ENCODE data around the gene ATL1. TPM values are rescaled to one million over a fixed set of nuclear protein-coding genes. Genes with fewer than 3 reads are reported as not detected.

ATL1 gene
- total RNA-seq, 4 donors from 2014 or later = 17.2 to 22.3 (median 21.6) TPM

- ATAC-seq = peak; percentile 70
- TF ChIP-seq POLR2AphosphoS5 (IDR thresholded peaks at IDR 0.05) (no peak), CTCF (IDR thresholded peaks at IDR 0.05) (no peak), EP300 (IDR thresholded peaks at IDR 0.05) (no peak), POLR2A (IDR thresholded peaks at IDR 0.05) (no peak)
- H3K27me3 ChIP-seq = no peaks in the 10 kb centered on the region
Observed at GRCh38 chr14:50520947-50521815, 38.8 kb upstream of the ATL1 start.

GRCh38 chr14:50521912-50522341, 38.0 kb upstream of the ATL1 start:
- Histone ChIP-seq H3K36me3 (no peaks in the 10 kb centered on the region), H3K9me3 (no peaks in the 10 kb centered on the region), H3K4me1 (peaks cover 5 to 63% (median 17%) of the 10 kb centered on the region in 3 donors), H3K27me3 (no peaks in the 10 kb centered on the region), H3K4me3 (no peak overlapping the region), H3K27ac (peak overlapping the region in 2 of 4 donors; percentile 22 to 29)
- ATAC-seq = no peak
- no peak for TF ChIP-seq EP300 (IDR thresholded peaks at IDR 0.05)
- WGBS, 2 donors (ENCODE audit: low coverage in 1 of 2) = 62 to 80% methylated on average over 1 of the region's 1 CpG

More at GRCh38 chr14:50520947-50521815, 38.8 kb upstream of the ATL1 start:
- H3K9me3 ChIP-seq = no peaks in the 10 kb centered on the region
- H3K27ac ChIP-seq = peak overlapping the region in 3 of 4 donors; percentile 14 to 37 (median 29)
- no peaks in the 10 kb centered on the region for H3K36me3 ChIP-seq
- WGBS, 2 donors (ENCODE audit: low coverage in 1 of 2) = 27 to 46% methylated on average over 1 to 4 of the region's 5 CpGs
- no peak overlapping the region for H3K4me3 ChIP-seq
- H3K4me1 ChIP-seq = peaks cover 5 to 63% (median 17%) of the 10 kb centered on the region in 3 donors

DNA sequence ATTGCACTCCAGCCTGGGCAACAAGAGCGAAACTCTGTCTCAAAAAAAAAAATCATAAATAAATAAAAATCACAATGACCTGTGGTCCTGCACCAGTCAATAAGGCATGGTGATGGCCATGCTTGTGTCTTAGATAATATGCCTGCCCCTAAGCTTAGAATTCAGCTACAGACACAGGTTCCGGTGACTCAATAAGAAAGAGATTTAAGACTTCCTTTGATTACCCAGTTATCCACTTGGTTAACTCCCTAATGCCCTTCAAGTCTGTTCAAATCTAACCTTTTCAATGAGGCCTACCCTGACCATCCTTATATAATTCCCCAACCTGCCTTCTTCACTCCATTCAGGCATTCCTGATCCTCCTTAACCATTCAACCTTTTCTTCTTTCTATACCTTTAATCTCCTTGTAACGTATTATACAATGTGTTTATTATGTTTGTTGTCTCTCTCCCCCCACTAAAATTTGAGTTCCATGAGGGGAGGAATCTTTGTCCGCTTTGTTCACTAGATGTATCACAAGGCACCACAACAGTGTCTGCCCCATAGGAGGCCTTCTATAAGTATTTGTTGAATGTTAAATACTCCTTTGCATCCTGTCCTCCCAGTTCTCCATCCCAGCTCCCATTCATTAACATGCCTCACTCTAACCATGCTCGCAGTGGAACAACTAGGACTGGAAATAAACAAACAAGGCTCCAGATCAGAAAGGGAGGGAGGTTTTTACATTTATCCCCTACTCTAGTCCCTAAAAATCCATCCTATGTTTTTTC, 36.5 kb upstream of the ATL1 start:
- WGBS, 2 donors (ENCODE audit: low coverage in 1 of 2) = 87 to 88% methylated on average over 4 to 5 of the region's 5 CpGs
- Histone ChIP-seq H3K27me3 (no peaks in the 10 kb centered on the region), H3K4me1 (peaks cover 5 to 64% (median 19%) of the 10 kb centered on the region in 3 donors)

GRCh38 chr14:50524060-50524459, 35.9 kb upstream of the ATL1 start:
- H3K4me1 ChIP-seq = peaks cover 5 to 68% (median 25%) of the 10 kb centered on the region in 3 donors
- H3K9me3 ChIP-seq = no peaks in the 10 kb centered on the region
- H3K27me3 ChIP-seq = no peaks in the 10 kb centered on the region
- H3K36me3 ChIP-seq = no peaks in the 10 kb centered on the region
- no peak for TF ChIP-seq CTCF (IDR thresholded peaks at IDR 0.05)
- no peak for TF ChIP-seq POLR2A (IDR thresholded peaks at IDR 0.05)
- no peak for TF ChIP-seq POLR2AphosphoS5 (IDR thresholded peaks at IDR 0.05)
- no peak for TF ChIP-seq EP300 (IDR thresholded peaks at IDR 0.05)
- no peak overlapping the region for H3K27ac ChIP-seq
- WGBS, 2 donors (ENCODE audit: low coverage in 1 of 2) = 50 to 81% methylated on average over 2 of the region's 2 CpGs
- no peak for ATAC-seq
- H3K4me3 ChIP-seq = no peak overlapping the region

More for the DNA sequence above, 36.5 kb upstream of the ATL1 start:
- TF ChIP-seq EP300 (IDR thresholded peaks at IDR 0.05) = no peak
- TF ChIP-seq CTCF (IDR thresholded peaks at IDR 0.05) = no peak
- no peak for TF ChIP-seq POLR2AphosphoS5 (IDR thresholded peaks at IDR 0.05)
- TF ChIP-seq POLR2A (IDR thresholded peaks at IDR 0.05) = no peak
- no peak overlapping the region for H3K4me3 ChIP-seq
- no peaks in the 10 kb centered on the region for H3K9me3 ChIP-seq
- H3K36me3 ChIP-seq = no peaks in the 10 kb centered on the region
- no peak overlapping the region for H3K27ac ChIP-seq
- no peak for ATAC-seq

DNA sequence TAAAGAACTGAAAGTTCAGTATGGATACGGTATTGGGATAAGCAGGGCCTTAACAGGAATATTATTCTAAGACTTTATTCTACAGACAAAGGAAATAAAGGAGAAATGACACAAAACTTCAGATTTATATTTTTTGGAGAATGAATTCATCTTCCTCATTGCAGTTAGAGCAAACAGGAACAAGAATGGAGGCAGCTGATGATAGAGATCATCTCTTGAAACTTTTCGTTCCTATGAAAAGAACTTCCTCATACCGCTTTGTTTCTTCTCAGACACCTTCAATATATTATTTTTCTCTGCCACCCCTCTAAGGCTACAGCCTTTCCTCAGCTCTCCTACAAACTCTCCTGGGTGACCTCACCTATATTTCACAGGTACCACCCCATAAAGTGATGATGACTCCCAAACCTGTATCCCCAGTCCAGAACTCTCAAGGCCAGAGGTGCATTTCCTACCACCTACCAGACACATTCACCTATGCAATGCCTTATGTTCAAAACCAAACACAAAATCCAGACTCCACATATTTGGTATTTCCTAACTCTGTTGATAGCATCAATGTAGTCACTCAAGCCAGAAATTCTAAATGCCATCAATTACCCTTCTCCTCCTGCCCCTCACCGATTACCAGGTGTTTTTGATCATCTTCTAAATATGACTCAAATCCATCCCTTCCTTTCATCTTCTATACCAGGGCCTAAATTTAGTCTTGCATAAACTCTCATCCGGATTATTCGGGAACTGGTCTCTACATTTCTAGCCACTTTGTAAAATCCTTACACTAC, 35.0 kb upstream of the ATL1 start:
- Histone ChIP-seq H3K9me3 (no peaks in the 10 kb centered on the region), H3K36me3 (no peaks in the 10 kb centered on the region), H3K27me3 (no peaks in the 10 kb centered on the region), H3K4me1 (peaks cover 5 to 77% (median 30%) of the 10 kb centered on the region in 3 donors), H3K27ac (no peak overlapping the region), H3K4me3 (no peak overlapping the region)
- 79 to 89% methylated on average over 6 of the region's 6 CpGs for WGBS, 2 donors (ENCODE audit: low coverage in 1 of 2)
- no peak for ATAC-seq
- TF ChIP-seq CTCF (IDR thresholded peaks at IDR 0.05) (no peak), EP300 (IDR thresholded peaks at IDR 0.05) (no peak), POLR2A (IDR thresholded peaks at IDR 0.05) (no peak), POLR2AphosphoS5 (IDR thresholded peaks at IDR 0.05) (no peak)

All from gastroesophageal sphincter (tissue), 4 donors.